Large intestine (tissue), 3 donors: ENCODE data around the gene PLCG2. TPM values are rescaled to one million over a fixed set of nuclear protein-coding genes. Genes with fewer than 3 reads are reported as not detected.

ENCODE experiments used
- DNase-seq, 2 donors: peaks; one replicate each; pipeline versions ENCODE4 v3.0.0 to v3.0.0-alpha.2; 2013
- H3K27ac ChIP-seq: one replicate; pipeline ENCODE4 v1.5.1; 2013; ENCODE audit warnings: low read length
- H3K27me3 ChIP-seq: 2 replicates; pipeline ENCODE4 v1.6.1; 2013; ENCODE audit warnings: low read length; ENCODE audit not compliant: control insufficient read depth, insufficient read depth
- H3K36me3 ChIP-seq: 2 replicates; pipeline ENCODE4 v1.6.1; 2013; ENCODE audit warnings: low read length; ENCODE audit not compliant: control insufficient read depth, insufficient read depth
- H3K4me1 ChIP-seq: one replicate; pipeline ENCODE4 v1.6.1; 2013; ENCODE audit warnings: low read length; ENCODE audit not compliant: control insufficient read depth, insufficient read depth
- H3K4me3 ChIP-seq: one replicate; pipeline ENCODE4 v1.5.1; 2013; ENCODE audit warnings: low read length
- H3K9me3 ChIP-seq: one replicate; pipeline ENCODE4 v1.6.1; 2013; ENCODE audit warnings: mild to moderate bottlenecking, low read depth, low read length, moderate library complexity; ENCODE audit not compliant: control insufficient read depth
- WGBS: methylation state at CpG from one replicate; pipeline ENCODE4 v1.1.5; 2013; ENCODE audit warnings: low lambda C conversion rate; ENCODE audit not compliant: insufficient coverage; 5-methylcytosine and 5-hydroxymethylcytosine counted together
- polyA plus RNA-seq: library from polyadenylated mRNA; unstranded; fragments of 120-200 nt; gene quantifications from one replicate; pipeline ENCODE4 v1.2.1, GENCODE V29; 2013

Gene PLCG2
- polyA plus RNA-seq, 1 donor, result 20.4 TPM

- no CpG with 5 or more reads among the region's 7 CpGs for WGBS
- H3K4me1 ChIP-seq, result no peaks in the 10 kb centered on the region
- H3K4me3 ChIP-seq, result no peak overlapping the region
- DNase-seq, result no peak
- no peaks in the 10 kb centered on the region for H3K36me3 ChIP-seq
- no peak overlapping the region for H3K27ac ChIP-seq
- H3K27me3 ChIP-seq, result no peaks in the 10 kb centered on the region
- peaks cover 4% of the 10 kb centered on the region for H3K9me3 ChIP-seq
Observed at GRCh38 chr16:81905277-81905676, 126.2 kb downstream of the PLCG2 start.

- Histone ChIP-seq H3K9me3 (peaks cover 4% of the 10 kb centered on the region), H3K27me3 (no peaks in the 10 kb centered on the region), H3K4me1 (no peaks in the 10 kb centered on the region), H3K27ac (no peak overlapping the region), H3K4me3 (no peak overlapping the region), H3K36me3 (no peaks in the 10 kb centered on the region)
- no CpG with 5 or more reads among the region's 8 CpGs for WGBS
- DNase-seq, result no peak
Observed at GRCh38 chr16:81907681-81908080, 128.6 kb downstream of the PLCG2 start.

GRCh38 chr16:81908466-81909262 lies 129.6 kb downstream of the PLCG2 start:
- Histone ChIP-seq H3K36me3 (no peaks in the 10 kb centered on the region), H3K4me3 (no peak overlapping the region), H3K4me1 (no peaks in the 10 kb centered on the region)

GRCh38 chr16:81910366-81910885 lies 131.3 kb downstream of the PLCG2 start:
- Histone ChIP-seq H3K27ac (no peak overlapping the region), H3K9me3 (no peaks in the 10 kb centered on the region), H3K4me3 (no peak overlapping the region), H3K36me3 (no peaks in the 10 kb centered on the region), H3K4me1 (no peaks in the 10 kb centered on the region), H3K27me3 (no peaks in the 10 kb centered on the region)
- 100% methylated on average over 1 of the region's 28 CpGs for WGBS
- DNase-seq, result no peak

More at GRCh38 chr16:81908466-81909262, 129.6 kb downstream of the PLCG2 start:
- no peak for DNase-seq
- H3K9me3 ChIP-seq, result no peaks in the 10 kb centered on the region
- 100% methylated on average over 2 of the region's 16 CpGs for WGBS
- H3K27me3 ChIP-seq, result no peaks in the 10 kb centered on the region
- no peak overlapping the region for H3K27ac ChIP-seq

GRCh38 chr16:81912395-81912794 lies 133.3 kb downstream of the PLCG2 start:
- H3K27me3 ChIP-seq, result no peaks in the 10 kb centered on the region
- no peaks in the 10 kb centered on the region for H3K4me1 ChIP-seq
- no peak for DNase-seq
- H3K27ac ChIP-seq, result no peak overlapping the region
- no peak overlapping the region for H3K4me3 ChIP-seq
- no peaks in the 10 kb centered on the region for H3K9me3 ChIP-seq
- H3K36me3 ChIP-seq, result no peaks in the 10 kb centered on the region
- no CpG with 5 or more reads among the region's 14 CpGs for WGBS

- no CpG with 5 or more reads among the region's 5 CpGs for WGBS
- Histone ChIP-seq H3K4me1 (no peaks in the 10 kb centered on the region), H3K27ac (no peak overlapping the region), H3K36me3 (no peaks in the 10 kb centered on the region), H3K9me3 (no peaks in the 10 kb centered on the region), H3K27me3 (no peaks in the 10 kb centered on the region), H3K4me3 (no peak overlapping the region)
- DNase-seq, result no peak
Observed at GRCh38 chr16:81913222-81913621, 134.1 kb downstream of the PLCG2 start.

- H3K4me1 ChIP-seq, result no peaks in the 10 kb centered on the region
- DNase-seq, result no peak
- H3K36me3 ChIP-seq, result no peaks in the 10 kb centered on the region
- no peaks in the 10 kb centered on the region for H3K9me3 ChIP-seq
- H3K27ac ChIP-seq, result no peak overlapping the region
- H3K4me3 ChIP-seq, result no peak overlapping the region
- WGBS, result 60% methylated on average over 1 of the region's 2 CpGs
- no peaks in the 10 kb centered on the region for H3K27me3 ChIP-seq
Observed at GRCh38 chr16:81917375-81917774, 138.3 kb downstream of the PLCG2 start.

- Histone ChIP-seq H3K36me3 (no peaks in the 10 kb centered on the region), H3K4me3 (no peak overlapping the region)
Observed at GRCh38 chr16:81918927-81919326, 139.8 kb downstream of the PLCG2 start.

GRCh38 chr16:81920498-81920897 lies 141.4 kb downstream of the PLCG2 start:
- Histone ChIP-seq H3K4me1 (no peaks in the 10 kb centered on the region), H3K27me3 (no peaks in the 10 kb centered on the region), H3K36me3 (no peaks in the 10 kb centered on the region), H3K9me3 (no peaks in the 10 kb centered on the region), H3K4me3 (no peak overlapping the region), H3K27ac (no peak overlapping the region)
- no CpG with 5 or more reads among the region's 4 CpGs for WGBS
- no peak for DNase-seq

More at GRCh38 chr16:81918927-81919326, 139.8 kb downstream of the PLCG2 start:
- Histone ChIP-seq H3K27me3 (no peaks in the 10 kb centered on the region), H3K27ac (no peak overlapping the region), H3K4me1 (no peaks in the 10 kb centered on the region), H3K9me3 (no peaks in the 10 kb centered on the region)
- no CpG with 5 or more reads among the region's 2 CpGs for WGBS
- DNase-seq, result no peak

GRCh38 chr16:81921085-81921814 lies 142.2 kb downstream of the PLCG2 start:
- Histone ChIP-seq H3K27me3 (no peaks in the 10 kb centered on the region), H3K36me3 (no peaks in the 10 kb centered on the region)
- 90% methylated on average over 2 of the region's 12 CpGs for WGBS

More at GRCh38 chr16:81921085-81921814, 142.2 kb downstream of the PLCG2 start:
- DNase-seq, result no peak
- no peak overlapping the region for H3K27ac ChIP-seq
- H3K9me3 ChIP-seq, result no peaks in the 10 kb centered on the region
- H3K4me3 ChIP-seq, result no peak overlapping the region
- no peaks in the 10 kb centered on the region for H3K4me1 ChIP-seq
